Activated CD8-positive, alpha-beta T cell treated with anti-CD3 and anti-CD28 coated beads for 36 hours (primary cell): ENCODE data around the gene RBBP8NL. TPM values are rescaled to one million over a fixed set of nuclear protein-coding genes. Genes with fewer than 3 reads are reported as not detected.

ENCODE experiments used
- ATAC-seq: fragments of 200-7000 bp; cut with Tn5 transposase; one replicate; pipeline ENCODE4 v1.10.0; 2021; ENCODE audit warnings: mild to moderate bottlenecking, moderate library complexity
- CTCF ChIA-PET: fragments of 350-600 bp; sonication (Branson Sonifier 250); formaldehyde crosslinking; loops from one replicate; lab custom pipeline; 2021; ENCODE audit warnings: antibody characterized with exemption; lab: Charles Lee
- POLR2A ChIA-PET: fragments of 350-600 bp; sonication (Branson Sonifier 250); formaldehyde crosslinking; loops from one replicate; lab custom pipeline; 2021; ENCODE audit warnings: antibody characterized with exemption; lab: Charles Lee
- DNase-seq: peaks from one replicate; pipeline ENCODE4 v3.0.0-alpha.2; 2020
- H3K27ac Mint-ChIP-seq: one replicate; pipeline ENCODE4 v1.8.0; 2021; ENCODE audit warnings: mild to moderate bottlenecking, mixed read lengths
- H3K27me3 Mint-ChIP-seq: one replicate; pipeline ENCODE4 v1.8.0; 2021; ENCODE audit warnings: mixed read lengths
- H3K36me3 Mint-ChIP-seq: one replicate; pipeline ENCODE4 v1.8.0; 2021; ENCODE audit warnings: low read depth, mixed read lengths
- H3K4me1 Mint-ChIP-seq: one replicate; pipeline ENCODE4 v1.8.0; 2021; ENCODE audit warnings: low read depth, mixed read lengths
- H3K4me3 Mint-ChIP-seq: one replicate; pipeline ENCODE4 v1.8.0; 2021; ENCODE audit warnings: mild to moderate bottlenecking, moderate library complexity, mixed read lengths
- H3K9me3 Mint-ChIP-seq: one replicate; pipeline ENCODE4 v1.8.0; 2021; ENCODE audit warnings: mixed read lengths
- CTCF ChIP-seq: fragments of 200-600 bp; IDR thresholded peaks from one replicate; pipeline ENCODE4 v1.8.0; 2022; ENCODE audit warnings: antibody characterized with exemption, mild to moderate bottlenecking
- intact Hi-C: fragments of 100-400 bp; cut with micrococcal nuclease; formaldehyde crosslinking; loops from one replicate; pipeline ENCODE4 v1.10.0; 2022
- total RNA-seq, 2 experiments: library from RNA; stranded (reverse); gene quantifications; one replicate each; pipeline ENCODE4 v1.2.3, GENCODE V29; 2021

RBBP8NL gene
- total RNA-seq, 2 experiments from 2014 or later, result not detected

GRCh38 chr20:62368392-62368975 is 58.9 kb downstream of the RBBP8NL start:
- intact Hi-C loops, result no loop called here
- H3K4me1 Mint-ChIP-seq, result peaks cover 5% of the 10 kb centered on the region
- DNase-seq, result no peak
- ChIA-PET CTCF (interaction anchor here (1.0 to 2.0 kb wide), 3 partner anchors 12 to 68 kb away, joined by 3 to 6 read pairs (median 6); no protein-coding TSS in a partner anchor), POLR2A (interaction anchor here (0.6 to 1.6 kb wide), 2 partner anchors 18 to 21 kb away, joined by 3 to 4 read pairs; partner anchors contain the start of gene RPS21)
- no peak for TF ChIP-seq CTCF
- no peaks in the 10 kb centered on the region for H3K9me3 Mint-ChIP-seq
- H3K27ac Mint-ChIP-seq, result no peak overlapping the region
- no peak for ATAC-seq
- H3K27me3 Mint-ChIP-seq, result peaks cover 29% of the 10 kb centered on the region
- no peak overlapping the region for H3K4me3 Mint-ChIP-seq
- no peaks in the 10 kb centered on the region for H3K36me3 Mint-ChIP-seq

GRCh38 chr20:62367633-62368391 is 59.5 kb downstream of the RBBP8NL start:
- Mint-ChIP-seq H3K4me3 (no peak overlapping the region), H3K4me1 (peaks cover 5% of the 10 kb centered on the region), H3K9me3 (no peaks in the 10 kb centered on the region), H3K27ac (no peak overlapping the region), H3K27me3 (peaks cover 27% of the 10 kb centered on the region), H3K36me3 (no peaks in the 10 kb centered on the region)
- CTCF ChIA-PET, result interaction anchor here (2.0 kb wide), 2 partner anchors 15 to 67 kb away, joined by 6 read pairs; no protein-coding TSS in a partner anchor
- intact Hi-C loops, result no loop called here
- DNase-seq (peak; percentile 24), ATAC-seq (no peak)
- no peak for TF ChIP-seq CTCF
- POLR2A ChIA-PET, result interaction anchor here (0.8 to 2.1 kb wide), 3 partner anchors 19 to 1473 kb away, joined by 3 to 4 read pairs (median 4); partner anchors contain the start of gene RPS21

DNA sequence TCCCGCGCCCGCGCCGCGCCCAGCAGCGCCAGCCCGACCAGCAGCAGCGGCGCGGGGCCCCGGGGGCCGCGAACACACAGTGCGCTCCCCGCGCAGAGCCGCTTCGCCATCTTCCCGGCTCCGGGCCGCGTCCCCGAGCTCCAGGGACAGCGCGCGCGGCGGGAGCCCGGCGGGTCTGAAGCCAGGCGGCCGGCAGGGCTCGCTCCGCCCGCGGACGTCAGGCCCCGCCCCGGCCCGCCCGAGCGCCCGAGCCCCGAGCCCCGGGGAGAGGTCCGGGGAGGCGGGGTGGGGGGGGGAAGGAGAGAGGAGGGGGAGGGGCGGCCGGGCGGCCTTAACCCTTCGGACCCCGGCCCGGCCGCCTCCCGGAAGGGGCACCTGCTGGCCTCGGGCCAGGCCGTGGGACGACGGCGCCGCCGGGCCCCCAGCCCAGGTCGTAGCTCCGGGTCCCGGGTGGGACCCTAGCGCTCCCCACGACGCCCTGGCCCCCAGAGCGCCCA is 60.2 kb downstream of the RBBP8NL start, which contains the start of gene LAMA5:
LAMA5 (minus strand) TSS at position 177 of the 497 bp plus-strand sequence; CDS start at position 110, 67 bp downstream.
- no peak for TF ChIP-seq CTCF
- no peaks in the 10 kb centered on the region for H3K36me3 Mint-ChIP-seq
- ChIA-PET POLR2A (interaction anchor here (0.8 to 2.1 kb wide), 3 partner anchors 20 to 1474 kb away, joined by 3 to 4 read pairs (median 4); partner anchors contain the start of gene RPS21), CTCF (interaction anchor here (2.0 kb wide), 1 partner anchor 15 kb away, joined by 6 read pairs; no protein-coding TSS in a partner anchor)
- H3K4me3 Mint-ChIP-seq, result no peak within 1 kb of the TSS
- no peaks in the 10 kb centered on the region for H3K9me3 Mint-ChIP-seq
- H3K27ac Mint-ChIP-seq, result no peak within 1 kb of the TSS
- H3K27me3 Mint-ChIP-seq, result peaks cover 27% of the 10 kb centered on the region
- ATAC-seq (no peak), DNase-seq (no peak)
- intact Hi-C loops, result no loop called here
- peaks cover 5% of the 10 kb centered on the region for H3K4me1 Mint-ChIP-seq

- Mint-ChIP-seq H3K27me3 (peaks cover 27% of the 10 kb centered on the region), H3K36me3 (no peaks in the 10 kb centered on the region), H3K4me1 (peaks cover 5% of the 10 kb centered on the region), H3K9me3 (no peaks in the 10 kb centered on the region), H3K27ac (no peak overlapping the region), H3K4me3 (no peak overlapping the region)
- DNase-seq (no peak), ATAC-seq (no peak)
- POLR2A ChIA-PET, result interaction anchor here (2.1 kb wide), 1 partner anchor 20 kb away, joined by 4 read pairs; the partner anchor contains the start of gene RPS21
- CTCF ChIA-PET, result no interaction called here
- no peak for TF ChIP-seq CTCF
- intact Hi-C loops, result no loop called here
Measured at GRCh38 chr20:62366370-62367135, 60.8 kb downstream of the RBBP8NL start.
